HepG2 (cell line): ENCODE data around the gene GDF15. TPM values are rescaled to one million over a fixed set of nuclear protein-coding genes. Genes with fewer than 3 reads are reported as not detected.

Experiments used
- ATAC-seq: fragments of 200-7000 bp; cut with Tn5 transposase; 3 replicates; pipeline ENCODE4 v1.9.1; 2020; ENCODE audit warnings: mild to moderate bottlenecking, moderate library complexity
- BruUV-seq: library from RNA; stranded (reverse); fragments of 400-500 nt; replicated peaks from 2 replicates; lab custom pipeline; 2021; lab: Mats Ljungman, UMichigan
- CTCF ChIA-PET: fragments of 300-600 bp; formaldehyde crosslinking; extraction: SDS; loops from one replicate; lab custom pipeline; 2021; ENCODE audit warnings: low total read pairs, inconsistent platforms, low intra/inter-chr PET ratio; lab: Yijun Ruan, JAX
- POLR2A ChIA-PET: fragments of 350-600 bp; sonication (Branson Sonifier 250); formaldehyde crosslinking; loops from one replicate; lab custom pipeline; 2020; ENCODE audit warnings: antibody characterized with exemption, inconsistent platforms; lab: Yijun Ruan, JAX
- DNase-seq: peaks from one replicate; pipeline ENCODE4 v3.0.0-alpha.2; 2015; ENCODE audit warnings: low spot score
- FAIRE-seq: peaks from 3 replicates; lab custom pipeline; 2011; peaks lifted over from hg19 to GRCh38; lab: Jason Lieb, UNC
- H2AFZ ChIP-seq: one replicate; pipeline ENCODE4 v1.6.1; 2011; ENCODE audit warnings: low read length, inconsistent platforms
- H3K27ac ChIP-seq: fragments of 300-600 bp; 3 replicates; pipeline ENCODE4 v1.8.0; 2011; ENCODE audit warnings: mixed run types, mild to moderate bottlenecking, mixed read lengths, low read length, inconsistent platforms; ENCODE audit not compliant: insufficient read depth; ENCODE audit errors: extremely low read length
- H3K27me3 ChIP-seq, 2 experiments: fragments of 200-600 bp in 1 of 2; 2 replicates in 1 of 2; 3 replicates in 1 of 2; pipeline versions ENCODE4 v1.6.0 to v1.8.0; 2011; ENCODE audit warnings: low read length in 2 of 2, mild to moderate bottlenecking in 2 of 2, moderate library complexity in 2 of 2, inconsistent platforms in 1 of 2; ENCODE audit not compliant: insufficient read depth in 2 of 2, control insufficient read depth in 1 of 2
- H3K36me3 ChIP-seq, 2 experiments: fragments of 200-600 bp in 1 of 2; replicated peaks in 1 of 2; 2 replicates in 1 of 2; 3 replicates in 1 of 2; pipeline versions ENCODE4 v1.5.1 to v1.8.0; 2011; ENCODE audit warnings: low read length in 2 of 2, inconsistent platforms in 1 of 2; ENCODE audit not compliant: insufficient read depth in 2 of 2, control insufficient read depth in 1 of 2
- H3K4me1 ChIP-seq: 2 replicates; pipeline ENCODE4 v1.5.1; 2012; ENCODE audit warnings: low read length, inconsistent platforms; ENCODE audit not compliant: insufficient read depth
- H3K4me2 ChIP-seq: 2 replicates; pipeline ENCODE4 v1.6.0; 2011; ENCODE audit warnings: low read depth, low read length, inconsistent platforms
- H3K4me3 ChIP-seq, 3 experiments: fragments of 200-600 bp in 1 of 3; sonication (generic), shearing (Covaris generic) in 1 of 3; replicated peaks in 1 of 3; 2 replicates each; pipeline ENCODE4 v1.5.1; 2011 to 2016; ENCODE audit warnings: low read length in 3 of 3, inconsistent platforms in 2 of 3, low read depth in 2 of 3, mild to moderate bottlenecking in 2 of 3, control low read depth in 1 of 3, mixed read lengths in 1 of 3; ENCODE audit not compliant: insufficient read depth in 1 of 3
- H3K79me2 ChIP-seq: one replicate; pipeline ENCODE4 v1.6.1; 2011; ENCODE audit warnings: low read length, inconsistent platforms; ENCODE audit not compliant: insufficient read depth
- H3K9ac ChIP-seq: 2 replicates; pipeline ENCODE4 v1.6.0; 2011; ENCODE audit warnings: mild to moderate bottlenecking, low read depth, low read length, inconsistent platforms; ENCODE audit not compliant: insufficient read depth
- H3K9me3 ChIP-seq: 2 replicates; pipeline ENCODE4 v1.5.1; 2012; ENCODE audit warnings: mild to moderate bottlenecking, low read length
- H4K20me1 ChIP-seq: 2 replicates; pipeline ENCODE4 v1.6.0; 2011; ENCODE audit warnings: inconsistent platforms, mild to moderate bottlenecking, low read length, moderate library complexity; ENCODE audit not compliant: insufficient read depth
- AFF4 ChIP-seq: sonication (generic); formaldehyde crosslinking; IDR thresholded peaks from 2 replicates; pipeline ENCODE4 v1.4.0; 2020; ENCODE audit warnings: missing genetic modification reagents
- ETV5 ChIP-seq: IDR thresholded peaks from 2 replicates; pipeline ENCODE4 v1.6.1; 2018; ENCODE audit warnings: missing biosample characterization, missing genetic modification reagents, inconsistent platforms, borderline replicate concordance
- PCBP1 ChIP-seq: fragments of 200-400 bp; formaldehyde crosslinking; IDR thresholded peaks from 2 replicates; pipeline ENCODE4 v1.6.1; 2017; ENCODE audit warnings: mild to moderate bottlenecking, low read depth, low read length, borderline replicate concordance
- SNAI1 ChIP-seq: sonication (generic); formaldehyde crosslinking; IDR thresholded peaks from 2 replicates; pipeline ENCODE4 v1.5.0; 2020; ENCODE audit warnings: mild to moderate bottlenecking, missing genetic modification reagents, borderline replicate concordance
- THAP9 ChIP-seq: sonication (generic); formaldehyde crosslinking; IDR thresholded peaks from 2 replicates; pipeline ENCODE4; 2020; ENCODE audit warnings: missing genetic modification reagents, mild to moderate bottlenecking, borderline replicate concordance
- ZBTB38 ChIP-seq: sonication (generic); formaldehyde crosslinking; IDR thresholded peaks from 2 replicates; pipeline ENCODE4 v1.5.1; 2020; ENCODE audit warnings: mild to moderate bottlenecking, missing genetic modification reagents
- ZNF652 ChIP-seq: IDR thresholded peaks from 2 replicates; pipeline ENCODE4 v1.6.1; 2016; ENCODE audit warnings: low read depth, borderline replicate concordance
- ZNF687 ChIP-seq: sonication (generic); formaldehyde crosslinking; IDR thresholded peaks from 2 replicates; pipeline ENCODE4 v1.5.1; 2020; ENCODE audit warnings: mild to moderate bottlenecking, missing genetic modification reagents, moderate library complexity
- ZSCAN30 ChIP-seq: sonication (generic); formaldehyde crosslinking; IDR thresholded peaks from 2 replicates; pipeline ENCODE4 v1.5.0; 2020; ENCODE audit warnings: mild to moderate bottlenecking, missing genetic modification reagents
- WGBS: methylation state at CpG from one replicate; pipeline ENCODE4 v1.1.6; 2017; ENCODE audit warnings: low lambda C conversion rate; 5-methylcytosine and 5-hydroxymethylcytosine counted together
- in situ Hi-C: cut with HindIII; loops from 2 replicates; pipeline ENCODE4 v1.10.0; 2017; ENCODE audit warnings: low pct_unique_long_range_greater_than_20kb; ENCODE audit not compliant: extremely low pct_ligation_motif_present
- intact Hi-C: fragments of 100-400 bp; cut with micrococcal nuclease; formaldehyde crosslinking; loops from one replicate; pipeline ENCODE4 v1.10.0; 2022; ENCODE audit not compliant: unreplicated experiment
- polyA plus RNA-seq, 8 experiments: library from polyadenylated mRNA; depleted of rRNA in 3 of 8; stranded (reverse) in 7 of 8; unstranded in 1 of 8; fragments of >200 nt; fragmentation: Illumina TruSeq in 4 of 8; extraction: Trizol in 4 of 8; gene quantifications; 2 replicates each; pipeline versions ENCODE4 v1.2.1 to v1.2.3, GENCODE V29; 2011 to 2016; ENCODE audit warnings: low read depth in 4 of 8, missing spikeins in 1 of 8, mixed read lengths in 1 of 8; ENCODE audit not compliant: insufficient read depth in 1 of 8
- total RNA-seq, 5 experiments: library from RNA; depleted of rRNA; stranded (reverse); fragments of >200 nt; fragmentation: Illumina TruSeq; extraction: Trizol; gene quantifications; 2 replicates each; pipeline ENCODE4 v1.2.3, GENCODE V29; 2016; ENCODE audit warnings: low read depth in 1 of 5

The GDF15 gene
- total and polyA plus RNA-seq, 2 of the 13 experiments (the other 11 are each of a cell fraction or from before 2014, with no cell fraction given): 146 to 422 TPM

GRCh38 chr19:18350490-18350889 lies 35.5 kb upstream of the GDF15 start:
- H3K4me3 ChIP-seq: no peak overlapping the region
- no peak overlapping the region for H3K9ac ChIP-seq
- no peak overlapping the region for H3K27ac ChIP-seq
- peaks cover 12 to 18% of the 10 kb centered on the region in 2 experiments for H3K36me3 ChIP-seq
- DNase-seq (no peak), ATAC-seq (no peak), FAIRE-seq (no peak)
- POLR2A ChIA-PET: interaction anchor here (0.6 to 2.1 kb wide), 4 partner anchors 9 to 36 kb away, joined by 3 to 18 read pairs (median 4); partner anchors contain the start of gene GDF15
- H4K20me1 ChIP-seq: peaks cover 2% of the 10 kb centered on the region; the same call in 1 of the 2 replicates
- intact Hi-C loops (no loop called here), in situ Hi-C loops (no loop called here)
- H3K4me1 ChIP-seq: peaks cover 18% of the 10 kb centered on the region; the same call in 1 of the 2 replicates
- peaks cover 7% of the 10 kb centered on the region for H3K79me2 ChIP-seq
- BruUV-seq: TSS peak; percentile 49
- no peak overlapping the region for H3K4me2 ChIP-seq
- no peak overlapping the region for H2AFZ ChIP-seq
- H3K9me3 ChIP-seq: no peaks in the 10 kb centered on the region
- CTCF ChIA-PET: interaction anchor here (1.5 to 3.2 kb wide), 3 partner anchors 37 to 59 kb away, joined by 6 to 31 read pairs (median 20); partner anchors contain the start of gene GDF15
- WGBS: 89% methylated on average over 9 of the region's 9 CpGs
- no peaks in the 10 kb centered on the region for H3K27me3 ChIP-seq
- TF ChIP-seq AFF4 (CRISPR knock-in tag): no peak
- no peak for TF ChIP-seq ZNF652
- TF ChIP-seq ETV5 (CRISPR knock-in tag): no peak
- 0 out of 2 replicates have a peak, but pooled peaks have one; percentile 33 for TF ChIP-seq ZBTB38
- TF ChIP-seq ZNF687 (CRISPR knock-in tag): peak; percentile 15; the same call in 1 of the 2 replicates
- no peak for TF ChIP-seq ZSCAN30 (CRISPR knock-in tag)
- no peak for TF ChIP-seq SNAI1 (CRISPR knock-in tag)
- no peak for TF ChIP-seq PCBP1
- no peak for TF ChIP-seq THAP9 (CRISPR knock-in tag)
